ENCODE results near the gene HGFAC.

HGFAC gene

GRCh38 chr4:3464349-3464905, 22.7 kb downstream of the HGFAC start:
- no peak for DNase-seq

GRCh38 chr4:3464911-3465697, 23.3 kb downstream of the HGFAC start:
- no peak for DNase-seq

GRCh38 chr4:3465698-3466671, 24.2 kb downstream of the HGFAC start:
- DNase-seq, result no peak

GRCh38 chr4:3466691-3467600, 25.2 kb downstream of the HGFAC start:
- no peak for DNase-seq

GRCh38 chr4:3467601-3468031, 25.8 kb downstream of the HGFAC start:
- no peak for DNase-seq

- DNase-seq, result no peak
These were observed 26.4 kb downstream of the HGFAC start for GRCh38 chr4:3468154-3468553.

GRCh38 chr4:3468804-3469203, 27.0 kb downstream of the HGFAC start:
- no peak for DNase-seq

- no peak for DNase-seq
These were observed 27.8 kb downstream of the HGFAC start for GRCh38 chr4:3469386-3470243.

- DNase-seq, result no peak
These were observed 28.7 kb downstream of the HGFAC start for GRCh38 chr4:3470244-3471097.

GRCh38 chr4:3471098-3471760, 29.5 kb downstream of the HGFAC start:
- DNase-seq, result no peak

- no peak for DNase-seq
These were observed 30.1 kb downstream of the HGFAC start for GRCh38 chr4:3471886-3472285.

- DNase-seq, result no peak
These were observed 30.8 kb downstream of the HGFAC start for GRCh38 chr4:3472411-3473141.

- no peak for DNase-seq
These were observed 31.6 kb downstream of the HGFAC start for GRCh38 chr4:3473181-3473950.

GRCh38 chr4:3473996-3474765, 32.4 kb downstream of the HGFAC start:
- DNase-seq, result no peak

GRCh38 chr4:3475041-3475712, 33.4 kb downstream of the HGFAC start:
- no peak for DNase-seq

GRCh38 chr4:3475713-3476260, 34.0 kb downstream of the HGFAC start:
- DNase-seq, result no peak

GRCh38 chr4:3476341-3476747, 34.6 kb downstream of the HGFAC start:
- no peak for DNase-seq
